HG02642 (cell line): ENCODE data around the gene ISG20.
"Not testable (repeated sequence)": the region's sequence is repeated elsewhere in the genome, so short reads cannot be mapped to it uniquely, and the experiment has no call there.

Experiments
- ATAC-seq: cut with Tn5 transposase; IDR thresholded peaks from one replicate; pipeline ENCODE4 v1.9.1; 2021; ENCODE audit warnings: mild to moderate bottlenecking; ENCODE audit not compliant: unreplicated experiment, poor library complexity

Gene ISG20

DNA sequence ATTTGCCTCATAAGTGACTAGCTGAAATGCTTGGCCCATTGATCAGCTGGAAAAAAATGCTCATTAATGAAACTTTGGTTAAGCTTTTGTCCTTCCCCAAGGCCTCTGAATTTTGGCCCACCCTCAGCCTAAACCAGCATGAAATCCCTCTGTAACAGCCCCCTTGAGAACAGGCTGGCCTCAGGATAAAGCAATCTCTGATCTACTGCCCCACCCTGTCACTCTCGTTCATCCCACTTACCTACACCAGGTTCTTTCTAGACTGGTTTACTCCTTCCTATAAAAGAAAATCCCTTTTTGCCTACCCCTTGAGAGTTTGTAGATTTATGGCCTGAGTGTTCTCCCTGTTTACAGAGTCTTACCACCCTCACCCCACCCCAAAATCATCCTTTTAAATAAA is 21.0 kb upstream of the ISG20 start:
- ATAC-seq: no peak

DNA sequence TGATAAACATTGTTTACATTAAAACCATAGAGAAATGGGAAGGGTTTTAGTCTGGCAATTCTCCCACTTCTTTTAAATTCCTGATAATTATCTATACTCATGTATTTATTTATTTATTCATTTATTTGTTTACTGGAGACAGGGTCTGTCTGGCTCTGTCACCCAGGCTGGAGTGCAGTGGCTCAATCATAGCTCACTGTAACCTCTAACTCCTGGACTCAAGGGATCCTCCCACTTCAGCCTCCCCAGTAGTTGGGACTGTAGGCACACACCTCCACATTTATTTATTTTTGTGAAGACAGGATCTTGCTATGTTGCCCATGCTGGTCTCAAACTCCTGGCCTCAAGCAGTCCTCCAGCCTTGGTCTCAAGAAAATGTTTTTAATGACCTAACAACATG is 20.1 kb upstream of the ISG20 start:
- ATAC-seq: no peak

DNA sequence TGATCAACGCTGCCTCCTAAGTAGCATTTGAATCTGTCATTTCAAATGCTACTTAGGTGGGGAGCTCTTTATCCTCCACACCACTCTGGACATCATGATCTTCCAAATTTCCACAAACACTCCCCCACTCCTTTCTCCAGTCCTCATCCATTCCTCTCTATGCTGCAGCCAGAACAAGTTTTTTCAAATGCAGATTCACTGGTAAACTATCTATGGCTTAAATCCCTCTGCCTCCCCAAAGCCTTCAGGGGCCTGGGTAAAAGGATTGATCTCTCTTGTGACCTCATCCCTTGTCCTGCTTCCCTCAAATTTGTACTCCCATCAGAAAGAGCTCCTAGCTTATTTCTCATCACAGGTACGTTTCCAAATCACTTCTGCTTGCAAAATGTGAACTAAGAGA is 19.0 kb upstream of the ISG20 start:
- ATAC-seq: no peak

DNA sequence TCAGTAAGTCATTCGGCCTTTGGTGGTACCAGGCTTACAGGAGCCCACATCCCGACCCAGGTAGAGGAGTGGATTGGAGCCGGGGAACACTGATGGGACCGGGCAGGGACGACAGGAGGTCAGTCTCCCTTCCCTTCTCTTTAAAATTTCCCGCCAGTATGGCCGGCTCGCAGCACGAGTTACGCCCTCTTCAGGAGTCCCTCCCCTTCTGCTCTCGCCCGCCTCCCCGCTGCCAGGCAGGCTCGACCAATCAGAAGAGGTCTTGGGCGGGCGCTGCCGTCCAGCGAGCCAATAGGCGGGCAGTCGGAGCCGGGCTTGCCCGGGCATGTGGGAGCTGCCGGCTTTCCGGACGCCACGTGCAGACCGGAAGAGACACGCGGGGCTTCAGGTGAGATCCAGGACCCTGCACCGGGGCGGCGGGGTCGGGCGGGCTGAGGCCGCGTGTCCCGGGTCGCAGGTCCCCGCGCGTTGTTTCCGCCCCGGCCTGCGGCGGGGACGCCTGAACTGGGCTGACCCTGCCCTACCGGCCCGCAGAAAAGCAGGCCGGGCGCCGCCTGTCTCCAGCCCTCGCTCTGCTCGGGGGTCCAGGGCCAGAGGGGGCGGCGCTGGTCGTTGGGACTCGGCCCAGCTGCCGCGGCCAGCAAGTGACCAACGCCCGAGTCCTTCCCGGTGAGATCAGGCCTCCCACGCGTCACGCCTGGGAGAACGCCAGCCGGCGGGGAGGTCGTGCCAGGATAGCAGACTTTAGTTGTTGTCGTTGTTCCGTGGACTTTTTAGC is 17.6 kb upstream of the ISG20 start, which contains the start of gene AEN:
AEN (plus strand) TSS at position 346 of the 778 bp plus-strand sequence. CDS start 4,870 bp downstream, outside the sequence.
- peak; percentile 97 for ATAC-seq

DNA sequence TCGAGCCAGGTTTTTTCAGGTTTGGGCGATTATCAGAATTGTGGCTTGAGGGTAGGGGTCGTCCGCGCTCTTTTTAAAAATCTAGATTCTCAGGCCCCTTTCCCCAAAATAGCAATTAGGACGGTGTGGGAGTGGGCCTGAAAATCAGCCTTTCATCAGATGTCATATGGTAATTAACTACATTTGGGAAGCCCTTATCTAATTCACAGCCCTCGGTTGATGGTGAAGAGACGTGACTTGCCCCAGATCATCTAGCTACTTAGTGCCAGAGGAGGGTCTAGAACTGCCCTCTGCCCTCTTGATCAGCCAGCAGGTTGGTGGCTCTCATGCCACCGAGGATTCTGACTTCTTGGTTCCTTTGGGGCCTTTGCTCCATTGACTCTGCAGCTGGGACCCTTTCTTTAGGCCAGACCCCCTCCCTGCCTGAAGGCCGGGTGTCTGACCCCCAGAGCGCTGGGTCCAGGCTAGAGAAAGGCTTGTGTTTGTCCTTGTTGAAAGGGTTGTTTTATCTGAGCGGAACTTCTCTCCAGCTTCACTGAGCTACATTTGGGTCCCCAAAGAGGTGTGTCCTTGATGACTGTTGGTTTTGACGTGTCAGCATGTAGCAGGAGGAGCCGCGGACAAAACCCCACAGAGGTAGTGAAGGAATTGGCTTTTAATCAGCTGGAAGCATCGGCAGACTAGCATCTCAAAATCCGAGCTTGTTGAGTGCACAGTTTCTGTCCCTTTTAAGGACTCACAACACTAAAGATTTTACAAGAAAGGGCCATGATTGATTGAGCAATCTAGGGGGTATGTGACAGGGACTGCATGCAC is 16.8 kb upstream of the ISG20 start:
- peak; percentile 26 for ATAC-seq

DNA sequence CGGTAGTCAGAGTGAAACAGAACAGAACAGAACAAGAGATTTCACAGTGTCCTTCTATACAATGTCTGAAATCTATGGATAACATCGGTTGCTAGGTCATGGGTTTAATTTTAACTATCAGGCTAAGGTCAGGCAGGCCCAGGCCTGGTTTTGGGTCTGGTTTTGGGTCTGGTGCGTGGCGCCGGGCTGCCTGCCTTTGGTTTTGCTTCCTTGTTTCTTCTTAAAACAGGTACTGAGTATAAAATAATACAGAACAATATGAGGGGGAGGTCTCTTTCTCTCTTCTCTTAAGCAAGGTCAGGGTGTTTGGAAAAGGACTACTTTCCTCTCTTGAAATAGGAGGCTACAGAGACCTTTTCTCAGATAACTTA is 16.2 kb upstream of the ISG20 start:
- ATAC-seq: no peak

DNA sequence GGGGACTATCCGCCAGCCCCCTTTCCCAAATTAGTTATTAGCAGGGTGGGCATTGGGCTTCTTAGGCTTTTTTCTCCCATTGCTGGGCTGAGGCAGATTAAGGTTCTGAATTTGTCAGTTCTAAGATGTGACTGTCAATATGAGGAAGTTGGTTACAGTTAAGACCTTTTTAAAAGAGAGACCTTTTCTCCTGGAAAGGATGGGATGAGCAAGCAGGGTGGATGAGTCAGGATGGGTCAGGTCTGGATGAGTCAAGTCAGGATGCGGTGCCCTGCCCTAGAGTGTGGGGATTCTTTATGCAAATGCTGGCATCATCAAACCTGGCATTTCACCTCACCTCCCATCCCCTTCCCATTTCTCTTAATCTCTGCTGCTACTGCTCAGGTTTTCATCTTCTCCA is 15.8 kb upstream of the ISG20 start:
- ATAC-seq: no peak

DNA sequence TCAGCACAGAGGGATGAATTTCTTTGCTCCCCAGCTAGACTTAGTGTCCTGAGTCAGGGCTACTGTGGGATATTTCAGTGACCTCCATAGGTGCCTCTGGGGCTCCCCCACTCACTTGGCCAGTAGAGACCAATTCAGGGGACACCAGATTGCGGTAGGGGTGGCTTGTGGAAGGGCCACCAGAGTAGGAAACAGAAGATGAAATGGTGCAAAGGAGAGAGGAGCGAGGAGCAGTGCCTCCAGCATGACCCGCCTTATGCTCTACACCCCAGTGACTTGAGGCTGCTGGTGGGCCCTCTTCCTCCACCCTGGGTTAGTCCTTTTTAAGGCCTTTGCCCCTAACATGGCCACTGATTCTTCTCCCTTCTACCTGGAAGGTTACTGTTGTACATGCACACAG is 15.2 kb upstream of the ISG20 start:
- no peak for ATAC-seq

DNA sequence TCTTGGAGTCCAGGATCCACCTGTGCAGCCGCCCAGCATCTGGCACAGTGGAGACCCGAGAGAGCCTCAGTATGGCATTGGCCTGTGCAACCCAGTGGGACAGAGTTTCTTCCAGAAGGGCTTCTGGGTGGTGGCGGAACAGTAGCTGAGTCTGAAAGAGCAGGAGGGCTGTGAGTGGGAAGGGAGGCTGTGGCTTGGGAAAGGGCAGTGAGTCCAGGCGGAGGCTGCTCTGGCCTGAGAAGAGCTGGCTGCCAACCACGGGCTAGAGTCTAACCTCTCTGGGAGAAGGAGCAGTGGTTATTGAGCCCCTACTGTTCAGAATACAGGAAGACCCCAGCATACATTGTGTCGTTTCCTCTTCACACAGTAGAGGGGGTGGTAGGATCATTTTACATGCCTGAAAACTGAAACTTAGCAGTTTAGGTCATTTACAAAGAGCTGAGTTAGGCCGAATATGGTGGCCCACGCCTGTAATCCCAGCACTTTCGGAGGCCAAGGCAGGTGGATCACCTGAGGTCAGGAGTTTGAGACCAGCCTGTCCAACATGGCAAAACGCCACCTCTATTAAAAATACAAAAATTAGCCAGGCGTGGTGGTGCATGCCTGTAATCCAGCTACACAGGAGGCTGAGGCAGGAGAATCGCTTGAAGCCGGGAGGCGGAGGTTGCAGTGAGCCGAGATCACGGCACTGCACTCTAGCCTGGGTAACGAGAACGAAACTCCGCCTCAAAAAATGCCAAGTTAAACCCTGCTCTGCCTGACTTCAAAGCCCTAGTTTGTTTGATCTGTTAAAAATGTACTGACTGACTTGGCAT is 14.5 kb upstream of the ISG20 start:
- peak; percentile 24 for ATAC-seq

DNA sequence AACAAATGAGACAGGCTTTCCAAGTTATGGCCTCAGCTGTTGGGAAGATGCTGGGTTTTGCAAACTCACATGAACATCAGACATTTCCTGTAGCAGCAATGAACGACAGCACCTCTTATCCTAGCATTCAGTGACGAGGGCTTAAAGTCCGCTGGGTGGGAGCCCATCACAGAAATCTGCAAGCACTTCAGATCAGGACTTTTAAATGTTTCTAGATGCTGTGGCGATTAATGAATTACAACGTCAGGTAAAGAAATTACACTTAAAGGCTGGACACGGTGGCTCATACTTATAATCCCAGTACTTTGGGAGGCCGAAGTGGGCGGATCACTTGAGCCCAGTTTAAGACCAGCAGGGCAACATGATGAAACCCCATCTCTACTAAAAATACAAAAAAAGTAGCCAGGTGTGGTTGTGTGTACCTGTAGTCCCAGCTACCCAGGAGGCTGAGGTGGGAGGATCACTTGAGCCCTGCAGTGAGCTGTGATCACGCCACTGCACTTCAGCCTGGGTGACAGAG is 13.8 kb upstream of the ISG20 start:
- ATAC-seq: no peak

DNA sequence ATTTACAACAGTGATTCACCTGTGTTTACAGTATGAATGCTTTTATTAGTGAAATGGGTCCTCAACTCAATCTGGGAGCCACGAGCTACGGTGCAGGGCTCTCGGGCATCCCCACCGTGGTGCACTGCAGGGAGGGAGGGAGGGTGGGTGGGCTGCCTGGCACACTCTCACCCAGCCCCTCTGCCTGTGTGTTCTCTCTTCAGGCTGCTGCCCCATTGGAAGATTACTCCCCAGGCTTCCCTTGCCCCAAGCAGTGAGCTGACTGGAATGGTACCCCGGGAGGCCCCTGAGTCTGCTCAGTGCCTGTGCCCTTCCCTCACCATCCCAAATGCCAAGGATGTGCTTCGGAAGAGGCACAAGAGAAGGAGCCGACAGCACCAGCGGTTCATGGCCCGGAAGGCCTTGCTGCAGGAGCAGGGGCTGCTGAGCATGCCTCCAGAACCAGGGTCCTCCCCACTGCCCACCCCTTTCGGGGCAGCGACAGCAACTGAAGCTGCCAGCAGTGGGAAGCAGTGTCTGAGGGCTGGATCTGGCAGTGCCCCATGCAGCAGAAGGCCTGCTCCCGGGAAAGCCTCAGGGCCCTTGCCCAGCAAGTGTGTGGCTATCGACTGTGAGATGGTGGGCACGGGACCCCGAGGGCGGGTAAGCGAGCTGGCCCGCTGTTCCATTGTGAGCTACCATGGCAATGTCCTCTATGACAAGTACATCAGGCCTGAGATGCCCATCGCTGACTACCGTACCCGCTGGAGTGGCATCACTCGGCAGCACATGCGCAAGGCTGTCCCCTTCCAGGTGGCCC is 12.7 kb upstream of the ISG20 start:
- ATAC-seq: no peak

DNA sequence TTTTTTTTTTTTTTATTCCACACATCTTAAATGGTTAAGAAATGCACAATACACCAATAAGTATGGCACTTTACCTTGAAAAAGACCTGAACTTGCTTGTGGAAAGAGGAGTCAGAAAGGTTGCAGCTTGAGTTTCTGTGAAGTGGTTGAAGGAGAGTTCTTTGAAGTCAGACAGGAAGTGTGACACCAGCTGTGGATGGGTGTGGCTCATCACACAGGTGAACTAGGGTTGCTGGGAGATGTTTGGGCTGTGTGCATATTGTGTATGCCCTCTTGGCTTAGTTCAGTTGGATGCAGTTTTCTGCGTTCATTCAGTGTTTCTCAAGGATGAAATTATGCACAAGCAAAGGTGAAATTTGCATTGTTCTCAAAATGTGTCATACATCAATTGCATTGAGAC is 11.4 kb upstream of the ISG20 start:
- no peak for ATAC-seq

DNA sequence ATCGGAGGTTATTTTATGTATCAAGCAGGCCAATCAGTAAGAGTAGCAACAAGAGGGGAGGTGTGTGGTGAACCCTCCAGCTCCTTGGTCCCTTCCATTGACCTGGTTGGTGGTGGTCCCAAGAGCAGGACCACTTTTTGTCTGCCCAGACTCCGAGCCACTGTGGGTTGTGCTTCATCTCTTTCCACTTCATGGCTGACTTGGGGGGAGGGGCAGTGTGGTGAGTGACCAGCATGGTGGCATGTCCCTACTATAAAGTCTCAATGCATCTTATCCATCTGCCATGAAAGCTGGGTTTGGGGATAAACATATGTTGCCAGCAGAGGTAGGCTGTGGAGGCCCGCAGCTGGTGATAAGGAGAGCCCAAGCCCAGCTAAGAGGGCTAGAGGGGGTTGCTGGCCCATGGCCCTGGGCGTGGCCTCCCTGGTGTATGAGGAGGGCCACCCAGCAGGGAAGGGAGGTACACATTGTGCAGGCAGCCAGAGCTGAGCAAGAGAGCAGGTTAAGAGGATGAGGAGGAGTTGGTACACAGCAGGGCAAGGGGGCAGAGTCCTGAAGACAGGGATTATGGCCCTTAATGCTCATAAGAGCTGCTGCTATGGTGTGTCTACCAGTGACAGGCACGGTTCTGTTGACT is 10.7 kb upstream of the ISG20 start:
- no peak for ATAC-seq

DNA sequence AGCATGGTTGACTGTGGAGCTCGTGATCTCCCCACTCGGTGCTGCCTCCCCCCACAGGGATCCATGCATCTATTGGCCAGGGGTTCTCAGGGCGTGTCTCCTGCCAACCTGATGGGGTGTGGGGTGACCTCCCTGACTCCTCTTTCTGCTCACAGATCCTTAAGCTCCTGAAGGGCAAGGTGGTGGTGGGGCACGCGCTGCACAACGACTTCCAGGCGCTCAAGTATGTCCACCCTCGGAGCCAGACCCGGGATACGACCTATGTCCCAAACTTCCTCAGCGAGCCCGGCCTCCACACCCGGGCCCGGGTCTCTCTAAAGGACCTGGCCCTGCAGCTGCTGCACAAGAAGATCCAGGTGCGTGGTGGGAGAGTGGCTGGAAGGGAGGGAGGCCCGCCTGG is 9.7 kb upstream of the ISG20 start:
- no peak for ATAC-seq

DNA sequence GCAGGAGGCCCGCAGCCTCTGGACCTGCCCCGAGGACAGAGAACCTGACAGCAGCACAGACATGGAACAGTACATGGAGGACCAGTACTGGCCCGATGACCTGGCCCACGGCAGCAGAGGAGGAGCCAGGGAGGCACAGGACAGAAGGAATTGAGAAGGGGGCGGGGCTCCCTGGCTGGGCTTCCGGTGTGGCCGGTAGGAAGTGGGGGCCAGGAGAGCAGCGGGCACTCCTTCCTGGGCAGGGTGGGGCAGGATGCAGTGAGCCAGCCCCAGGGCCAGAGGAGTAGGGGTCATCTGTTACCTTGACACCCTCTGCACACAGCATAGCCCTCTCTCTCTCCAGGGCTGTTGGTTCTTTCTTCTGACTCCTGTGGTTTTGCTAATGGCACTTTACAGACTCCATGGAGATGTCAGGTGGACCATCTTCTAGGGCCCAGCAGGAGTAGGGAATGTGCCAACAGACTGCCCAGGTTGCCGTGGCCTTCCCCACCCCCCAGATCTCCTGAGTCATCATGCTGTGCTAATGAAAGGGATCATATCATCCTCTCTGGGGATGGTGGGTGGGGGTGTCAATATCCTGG is 8.6 kb upstream of the ISG20 start:
- no peak for ATAC-seq

DNA sequence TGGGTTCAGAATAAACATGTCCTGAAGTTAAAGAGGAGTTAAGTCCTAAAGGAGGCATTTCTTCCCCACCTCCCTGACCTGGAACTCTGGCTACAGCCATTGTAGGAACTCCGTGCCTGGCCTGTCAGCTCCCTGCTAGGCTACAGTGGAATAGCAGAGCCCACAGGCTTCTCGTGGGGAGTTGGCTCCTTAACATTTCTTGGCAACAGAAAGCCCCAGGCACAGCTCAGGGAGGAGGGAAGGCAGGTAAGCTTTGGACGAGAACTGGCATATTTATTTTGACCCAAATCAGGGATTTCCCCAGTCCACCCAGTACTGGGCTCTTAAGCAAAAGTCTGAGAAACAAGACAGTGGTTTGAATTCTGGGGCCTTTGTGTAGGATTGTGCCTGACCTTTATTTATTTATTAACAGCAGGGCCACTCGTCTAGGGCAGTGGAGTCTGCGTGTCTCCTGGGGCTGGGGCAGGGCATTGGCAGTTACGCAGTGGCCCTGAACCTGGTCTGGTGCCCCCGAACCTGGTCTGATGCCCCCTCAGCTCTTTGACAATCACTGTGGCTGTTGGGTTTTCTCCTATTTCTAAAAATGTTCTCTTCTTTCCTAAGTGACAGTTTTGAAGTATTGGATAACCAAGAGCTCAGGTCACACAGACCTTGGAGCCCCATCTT is 7.9 kb upstream of the ISG20 start:
- no peak for ATAC-seq

DNA sequence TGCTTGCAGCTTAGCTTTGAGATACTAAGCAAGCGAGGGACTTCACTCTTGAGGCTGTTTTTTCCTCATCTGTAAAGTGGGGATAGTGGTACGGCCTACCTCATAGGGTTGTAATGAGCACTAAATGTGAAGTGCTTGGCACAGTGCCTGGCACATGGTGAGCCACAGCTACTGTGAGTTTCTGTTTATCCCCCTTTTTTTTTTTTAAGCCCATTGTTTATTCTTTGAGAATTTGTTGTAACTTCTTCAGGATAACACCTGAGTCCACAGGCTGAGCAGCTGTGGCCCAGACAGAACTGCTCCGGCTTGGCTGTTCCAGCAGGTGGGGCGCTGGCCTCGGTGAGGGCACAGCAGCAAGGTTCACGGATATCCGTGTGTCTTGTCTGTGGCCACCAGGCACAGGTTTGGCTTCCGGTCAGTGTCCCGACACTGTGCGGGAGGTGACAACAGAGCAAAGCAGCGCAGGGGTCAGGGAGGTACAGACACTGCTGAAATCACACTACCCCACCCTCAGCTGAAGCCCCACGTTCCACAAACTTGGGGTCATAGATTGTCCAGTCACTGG is 7.3 kb upstream of the ISG20 start:
- no peak for ATAC-seq

DNA sequence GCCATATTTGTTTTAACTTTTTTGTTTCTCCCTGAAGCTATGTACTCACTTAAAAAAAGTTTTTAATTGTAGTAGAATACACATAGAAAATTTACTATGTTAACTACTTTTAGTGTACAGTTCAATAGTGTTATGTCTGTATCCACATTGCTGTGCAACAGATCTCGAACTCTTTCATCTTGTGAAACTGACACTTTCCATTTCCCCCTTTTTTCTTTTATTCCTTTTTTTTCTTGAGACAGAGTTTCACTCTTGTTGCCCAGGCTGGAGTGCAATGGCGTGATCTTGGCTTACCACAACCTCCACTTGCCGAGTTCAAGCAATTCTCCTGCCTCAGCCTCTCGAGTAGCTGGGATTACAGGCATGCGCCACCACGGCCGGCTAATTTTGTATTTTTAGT is 6.0 kb upstream of the ISG20 start:
- not testable (repeated sequence) for ATAC-seq
